Esophagus squamous epithelium (tissue), 4 donors: ENCODE data around the gene SCAMP1.

Experiments
- CTCF ChIP-seq, 6 experiments: fragments of 450-650 bp in 4 of 6; fragments of 200-600 bp in 2 of 6; sonication (generic) in 2 of 6; IDR thresholded peaks; one replicate each; pipeline ENCODE4 v1.5.1; 2016 to 2019; ENCODE audit warnings: antibody characterized with exemption in 6 of 6, mild to moderate bottlenecking in 4 of 6, moderate library complexity in 4 of 6
- POLR2A ChIP-seq, 4 donors: fragments of 450-650 bp; IDR thresholded peaks; one replicate each; pipeline ENCODE4 v1.6.1; 2017; ENCODE audit warnings: antibody characterized with exemption in 4 of 4, mild to moderate bottlenecking in 4 of 4, moderate library complexity in 3 of 4

DNA sequence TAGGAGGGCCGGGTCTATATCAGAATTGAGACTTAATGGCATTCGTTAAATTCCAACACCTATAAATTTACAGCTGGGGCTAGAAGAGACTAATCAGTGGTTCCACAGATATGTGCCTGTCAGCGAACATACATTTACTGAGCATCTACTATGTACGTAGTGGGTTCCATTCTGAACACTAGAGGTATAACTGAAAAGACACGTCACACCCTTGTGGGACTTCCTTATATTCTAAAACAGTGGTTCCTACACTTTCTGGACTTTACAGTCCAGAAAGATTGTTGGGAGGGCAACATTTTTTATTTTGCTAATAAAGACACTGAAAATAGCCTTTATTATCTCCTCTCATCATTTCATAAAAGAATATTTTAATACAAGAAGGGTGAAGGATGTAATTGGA, 140.5 kb downstream of the SCAMP1 start:
- no peak for TF ChIP-seq CTCF (IDR thresholded peaks at IDR 0.05)
- no peak for TF ChIP-seq POLR2A (IDR thresholded peaks at IDR 0.05)
